ENCODE results near the gene FAM171A1.

DNA sequence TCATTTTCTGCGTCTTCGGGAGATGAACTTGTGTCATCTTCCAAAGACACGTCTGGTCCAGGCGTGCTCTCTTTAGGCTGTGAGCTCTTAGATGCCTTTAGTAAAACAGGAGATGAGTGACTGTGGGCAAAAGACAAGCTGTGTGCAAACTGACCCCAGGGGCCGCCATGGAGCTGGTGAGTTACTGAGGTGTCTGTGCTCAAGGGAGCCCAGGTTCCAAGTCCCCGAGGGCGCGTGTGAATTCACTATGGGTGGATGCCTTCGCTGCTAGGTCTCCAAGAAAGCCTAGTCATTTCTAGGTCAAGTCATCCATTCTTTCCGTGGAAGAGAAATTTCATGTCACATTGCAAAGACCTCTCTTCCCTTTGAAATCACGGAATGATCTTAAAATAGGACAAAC is 118.7 kb downstream of the FAM171A1 start:
- TF ChIP-seq POLR2A (IDR thresholded peaks at IDR 0.05): no peak
- TF ChIP-seq, protein P1, sequence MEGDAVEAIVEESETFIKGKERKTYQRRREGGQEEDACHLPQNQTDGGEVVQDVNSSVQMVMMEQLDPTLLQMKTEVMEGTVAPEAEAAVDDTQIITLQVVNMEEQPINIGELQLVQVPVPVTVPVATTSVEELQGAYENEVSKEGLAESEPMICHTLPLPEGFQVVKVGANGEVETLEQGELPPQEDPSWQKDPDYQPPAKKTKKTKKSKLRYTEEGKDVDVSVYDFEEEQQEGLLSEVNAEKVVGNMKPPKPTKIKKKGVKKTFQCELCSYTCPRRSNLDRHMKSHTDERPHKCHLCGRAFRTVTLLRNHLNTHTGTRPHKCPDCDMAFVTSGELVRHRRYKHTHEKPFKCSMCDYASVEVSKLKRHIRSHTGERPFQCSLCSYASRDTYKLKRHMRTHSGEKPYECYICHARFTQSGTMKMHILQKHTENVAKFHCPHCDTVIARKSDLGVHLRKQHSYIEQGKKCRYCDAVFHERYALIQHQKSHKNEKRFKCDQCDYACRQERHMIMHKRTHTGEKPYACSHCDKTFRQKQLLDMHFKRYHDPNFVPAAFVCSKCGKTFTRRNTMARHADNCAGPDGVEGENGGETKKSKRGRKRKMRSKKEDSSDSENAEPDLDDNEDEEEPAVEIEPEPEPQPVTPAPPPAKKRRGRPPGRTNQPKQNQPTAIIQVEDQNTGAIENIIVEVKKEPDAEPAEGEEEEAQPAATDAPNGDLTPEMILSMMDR (IDR thresholded peaks at IDR 0.05): no peak

All from body of pancreas (tissue), 4 donors.